ENCODE measurements around the gene NRG3.
A peak's percentile ranks its signal among the peaks of the same experiment; 100 is the strongest.

The NRG3 gene

GRCh38 chr10:82358486-82359099, 483.6 kb downstream of the NRG3 start:
- TF ChIP-seq CTCF (IDR thresholded peaks at IDR 0.05; ENCODE audit: low read length): no peak
- no peak for TF ChIP-seq EZH2 (IDR thresholded peaks at IDR 0.05; ENCODE audit: borderline replicate concordance, low read length)
- H3K9me3 ChIP-seq (ENCODE audit: low read length): no peaks in the 10 kb centered on the region
- no peak overlapping the region for H3K4me3 ChIP-seq (ENCODE audit: low read depth, low read length, poor library complexity, severe bottlenecking)
- H3K4me1 ChIP-seq (ENCODE audit: insufficient read depth, low read length, severe bottlenecking): peaks cover 29% of the 10 kb centered on the region
- H3K4me2 ChIP-seq (ENCODE audit: low read length): peak overlapping the region; percentile 2; the same call in 1 of the 2 replicates
- no peaks in the 10 kb centered on the region for H3K36me3 ChIP-seq (ENCODE audit: insufficient read depth, low read length)
- H4K20me1 ChIP-seq (ENCODE audit: insufficient read depth, low read length): no peaks in the 10 kb centered on the region
- H3K27me3 ChIP-seq (ENCODE audit: insufficient read depth, low read length): no peaks in the 10 kb centered on the region
- no peak overlapping the region for H3K9ac ChIP-seq (ENCODE audit: low read length)
- no peaks in the 10 kb centered on the region for H3K79me2 ChIP-seq (ENCODE audit: insufficient read depth, low read length)
- no peaks in the 10 kb centered on the region for H3F3A ChIP-seq (ENCODE audit: insufficient read depth, low read length)
- no peaks in the 10 kb centered on the region for H3K9me2 ChIP-seq (ENCODE audit: low read depth, low read length)
- peak overlapping the region; percentile 8; the same call in 1 of the 2 replicates for H2AFZ ChIP-seq (ENCODE audit: low read length)
- peak overlapping the region; percentile 55 for H3K27ac ChIP-seq (ENCODE audit: low read depth, low read length, poor library complexity, severe bottlenecking)

- H3K4me1 ChIP-seq (ENCODE audit: insufficient read depth, low read length, severe bottlenecking): peaks cover 26% of the 10 kb centered on the region
- no peak overlapping the region for H3K9ac ChIP-seq (ENCODE audit: low read length)
- no peaks in the 10 kb centered on the region for H3K9me3 ChIP-seq (ENCODE audit: low read length)
- H4K20me1 ChIP-seq (ENCODE audit: insufficient read depth, low read length): no peaks in the 10 kb centered on the region
- no peaks in the 10 kb centered on the region for H3K9me2 ChIP-seq (ENCODE audit: low read depth, low read length)
- no peaks in the 10 kb centered on the region for H3K36me3 ChIP-seq (ENCODE audit: insufficient read depth, low read length)
- no peak overlapping the region for H3K4me2 ChIP-seq (ENCODE audit: low read length)
- H3K27ac ChIP-seq (ENCODE audit: low read depth, low read length, poor library complexity, severe bottlenecking): no peak overlapping the region
- no peak overlapping the region for H2AFZ ChIP-seq (ENCODE audit: low read length)
- H3K4me3 ChIP-seq (ENCODE audit: low read depth, low read length, poor library complexity, severe bottlenecking): no peak overlapping the region
- H3F3A ChIP-seq (ENCODE audit: insufficient read depth, low read length): no peaks in the 10 kb centered on the region
- no peaks in the 10 kb centered on the region for H3K27me3 ChIP-seq (ENCODE audit: insufficient read depth, low read length)
- TF ChIP-seq CTCF (IDR thresholded peaks at IDR 0.05; ENCODE audit: low read length) (no peak), EZH2 (IDR thresholded peaks at IDR 0.05; ENCODE audit: borderline replicate concordance, low read length) (no peak)
- H3K79me2 ChIP-seq (ENCODE audit: insufficient read depth, low read length): no peaks in the 10 kb centered on the region
These were observed 486.3 kb downstream of the NRG3 start for GRCh38 chr10:82361256-82361655.

GRCh38 chr10:82377608-82378007, 502.6 kb downstream of the NRG3 start:
- Histone ChIP-seq H3K9me3 (ENCODE audit: low read length) (peaks cover 4% of the 10 kb centered on the region; the same call in 1 of the 2 replicates), H3K36me3 (ENCODE audit: insufficient read depth, low read length) (no peaks in the 10 kb centered on the region)

More at GRCh38 chr10:82377608-82378007, 502.6 kb downstream of the NRG3 start:
- no peak overlapping the region for H2AFZ ChIP-seq (ENCODE audit: low read length)
- no peaks in the 10 kb centered on the region for H3K27me3 ChIP-seq (ENCODE audit: insufficient read depth, low read length)
- H3K9me2 ChIP-seq (ENCODE audit: low read depth, low read length): no peaks in the 10 kb centered on the region
- peak overlapping the region; percentile 3; the same call in 1 of the 2 replicates for H3K9ac ChIP-seq (ENCODE audit: low read length)
- TF ChIP-seq EZH2 (IDR thresholded peaks at IDR 0.05; ENCODE audit: borderline replicate concordance, low read length) (no peak), CTCF (IDR thresholded peaks at IDR 0.05; ENCODE audit: low read length) (peak; percentile 81)
- H3F3A ChIP-seq (ENCODE audit: insufficient read depth, low read length): no peaks in the 10 kb centered on the region
- H4K20me1 ChIP-seq (ENCODE audit: insufficient read depth, low read length): no peaks in the 10 kb centered on the region
- peaks cover 34% of the 10 kb centered on the region for H3K4me1 ChIP-seq (ENCODE audit: insufficient read depth, low read length, severe bottlenecking)
- H3K27ac ChIP-seq (ENCODE audit: low read depth, low read length, poor library complexity, severe bottlenecking): peak overlapping the region; percentile 58
- peak overlapping the region; percentile 29; the same call in 1 of the 2 replicates for H3K4me2 ChIP-seq (ENCODE audit: low read length)
- no peak overlapping the region for H3K4me3 ChIP-seq (ENCODE audit: low read depth, low read length, poor library complexity, severe bottlenecking)
- no peaks in the 10 kb centered on the region for H3K79me2 ChIP-seq (ENCODE audit: insufficient read depth, low read length)
